Duodenal mucosa (tissue), 2 donors: ENCODE data around the gene SLC39A11.
"Not testable (repeated sequence)": the region's sequence is repeated elsewhere in the genome, so short reads cannot be mapped to it uniquely, and the experiment has no call there.

Source experiments
- H3K27ac ChIP-seq: one replicate; pipeline ENCODE4 v1.7.0; 2013; ENCODE audit warnings: low read depth, low read length
- H3K27me3 ChIP-seq, 2 donors: one replicate each; pipeline ENCODE4 v1.7.0; 2013; ENCODE audit warnings: low read length in 2 of 2, control low read depth in 1 of 2; ENCODE audit not compliant: insufficient read depth in 2 of 2, control insufficient read depth in 1 of 2
- H3K36me3 ChIP-seq, 2 donors: one replicate each; pipeline ENCODE4 v1.7.0; 2013; ENCODE audit warnings: low read length in 2 of 2, control low read depth in 1 of 2; ENCODE audit not compliant: insufficient read depth in 2 of 2, control insufficient read depth in 1 of 2
- H3K4me1 ChIP-seq, 2 donors: one replicate each; pipeline ENCODE4 v1.7.0; 2013; ENCODE audit warnings: low read length in 2 of 2, control low read depth in 1 of 2; ENCODE audit not compliant: insufficient read depth in 2 of 2, control insufficient read depth in 1 of 2
- H3K4me3 ChIP-seq, 2 donors: one replicate each; pipeline ENCODE4 v1.7.0; 2013; ENCODE audit warnings: low read length in 2 of 2, low read depth in 1 of 2
- H3K9ac ChIP-seq, 2 donors: one replicate each; pipeline ENCODE4 v1.7.0; 2013; ENCODE audit warnings: low read length in 2 of 2, low read depth in 1 of 2
- H3K9me3 ChIP-seq, 2 donors: one replicate each; pipeline ENCODE4 v1.7.0; 2013; ENCODE audit warnings: low read length in 2 of 2, control low read depth in 1 of 2; ENCODE audit not compliant: control insufficient read depth in 1 of 2

The SLC39A11 gene

DNA sequence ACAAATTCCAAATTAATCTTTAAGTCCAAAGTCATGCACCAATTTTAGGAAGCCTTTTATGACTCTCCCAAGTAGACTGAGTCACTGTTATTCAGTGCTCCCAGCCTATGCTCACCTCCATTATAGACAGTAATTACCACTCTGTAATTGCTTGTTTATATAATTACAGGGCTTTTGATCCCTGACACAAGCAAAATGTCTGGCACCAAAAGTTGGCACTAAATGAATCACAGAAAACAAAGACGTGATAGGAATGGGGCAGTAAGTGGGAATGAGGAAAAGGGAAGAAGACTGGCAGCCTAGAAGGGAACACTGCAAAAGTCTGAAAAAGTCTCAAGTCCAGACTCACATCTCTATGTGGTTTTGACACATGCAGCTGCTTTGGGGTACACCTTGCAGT, 94.1 kb downstream of the SLC39A11 start:
- no peak overlapping the region for H3K9ac ChIP-seq
- no peaks in the 10 kb centered on the region for H3K9me3 ChIP-seq
- H3K27ac ChIP-seq: no peak overlapping the region
- H3K4me3 ChIP-seq: no peak overlapping the region
- H3K27me3 ChIP-seq: no peaks in the 10 kb centered on the region
- H3K36me3 ChIP-seq: no peaks in the 10 kb centered on the region
- H3K4me1 ChIP-seq: no peaks in the 10 kb centered on the region

DNA sequence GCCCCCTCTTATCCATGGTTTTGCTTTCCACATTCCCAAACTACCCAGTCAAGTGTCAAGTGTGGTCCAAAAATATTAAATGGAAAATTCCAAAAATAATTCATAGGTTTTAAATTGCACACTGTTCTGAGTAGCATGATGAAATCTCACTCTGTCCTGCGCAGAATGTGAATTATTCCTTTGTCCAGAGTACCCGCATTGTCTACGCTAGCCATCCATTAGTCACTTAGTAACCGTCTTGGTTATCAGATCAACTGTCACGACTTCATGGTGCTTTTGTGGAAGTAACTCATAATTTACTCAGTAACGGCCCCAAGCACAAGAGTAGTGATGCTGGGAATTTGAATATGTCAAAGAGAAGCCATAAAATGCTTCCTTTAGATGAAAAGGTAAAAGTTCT, 94.9 kb downstream of the SLC39A11 start:
- H3K27me3 ChIP-seq: no peaks in the 10 kb centered on the region

DNA sequence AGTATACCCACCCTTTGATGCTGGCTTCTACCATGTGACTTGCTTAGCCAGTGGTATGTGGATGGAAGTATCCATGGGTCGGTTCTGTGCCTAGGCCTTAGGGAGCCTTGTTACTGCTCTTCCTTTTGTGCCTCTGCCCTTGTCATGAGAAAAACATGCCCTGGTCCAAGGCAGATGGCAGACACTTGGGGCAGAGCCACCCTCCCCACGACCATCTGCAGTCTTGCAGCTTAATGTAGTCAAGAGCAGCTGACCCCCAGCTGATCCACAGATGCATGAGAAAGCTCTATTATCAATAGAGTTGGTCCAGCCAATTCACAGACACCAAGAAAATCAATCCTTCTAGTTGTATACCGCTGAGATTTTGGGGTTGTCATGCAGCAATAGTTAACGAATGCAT, 95.7 kb downstream of the SLC39A11 start:
- H3K9me3 ChIP-seq: no peaks in the 10 kb centered on the region
- no peak overlapping the region for H3K9ac ChIP-seq
- H3K4me3 ChIP-seq: no peak overlapping the region
- H3K27ac ChIP-seq: no peak overlapping the region
- H3K27me3 ChIP-seq: no peaks in the 10 kb centered on the region
- H3K4me1 ChIP-seq: no peaks in the 10 kb centered on the region
- no peaks in the 10 kb centered on the region for H3K36me3 ChIP-seq

More for the DNA sequence above, 94.9 kb downstream of the SLC39A11 start:
- Histone ChIP-seq H3K4me1 (no peaks in the 10 kb centered on the region), H3K9ac (no peak overlapping the region), H3K9me3 (no peaks in the 10 kb centered on the region), H3K36me3 (no peaks in the 10 kb centered on the region), H3K4me3 (no peak overlapping the region), H3K27ac (no peak overlapping the region)

DNA sequence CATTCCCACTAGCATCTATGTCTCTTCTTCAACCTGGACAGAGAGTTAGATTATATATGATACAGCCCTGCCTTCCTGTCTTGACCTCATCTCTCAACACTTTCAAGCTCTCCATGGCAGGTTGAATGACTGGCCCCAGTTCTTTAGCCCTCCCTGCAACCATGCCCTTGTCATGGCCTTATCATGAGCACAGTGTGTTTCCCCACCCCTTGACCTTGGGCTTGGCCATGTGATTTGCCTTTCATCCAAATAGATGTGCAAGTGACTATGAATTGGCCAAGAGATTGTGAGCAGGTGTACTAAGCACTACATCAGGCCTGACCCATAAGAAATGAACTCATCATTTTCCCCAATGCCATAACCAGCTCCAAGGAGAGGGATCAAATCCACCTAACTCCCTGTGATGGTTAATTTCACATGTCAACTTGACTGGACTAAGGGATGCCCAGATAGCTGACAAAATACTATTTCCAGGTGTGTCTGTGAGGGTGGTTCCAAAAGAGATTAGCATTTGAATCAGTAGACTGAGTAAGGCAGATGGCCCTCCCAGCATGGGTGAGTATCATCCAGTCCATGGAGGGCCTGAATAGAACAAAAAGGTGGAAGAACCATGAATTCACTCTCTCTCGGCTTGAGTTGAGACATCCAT, 97.4 kb downstream of the SLC39A11 start:
- Histone ChIP-seq H3K27me3 (no peaks in the 10 kb centered on the region), H3K27ac (no peak overlapping the region), H3K9me3 (no peaks in the 10 kb centered on the region), H3K36me3 (no peaks in the 10 kb centered on the region), H3K4me3 (no peak overlapping the region), H3K9ac (no peak overlapping the region), H3K4me1 (no peaks in the 10 kb centered on the region)

DNA sequence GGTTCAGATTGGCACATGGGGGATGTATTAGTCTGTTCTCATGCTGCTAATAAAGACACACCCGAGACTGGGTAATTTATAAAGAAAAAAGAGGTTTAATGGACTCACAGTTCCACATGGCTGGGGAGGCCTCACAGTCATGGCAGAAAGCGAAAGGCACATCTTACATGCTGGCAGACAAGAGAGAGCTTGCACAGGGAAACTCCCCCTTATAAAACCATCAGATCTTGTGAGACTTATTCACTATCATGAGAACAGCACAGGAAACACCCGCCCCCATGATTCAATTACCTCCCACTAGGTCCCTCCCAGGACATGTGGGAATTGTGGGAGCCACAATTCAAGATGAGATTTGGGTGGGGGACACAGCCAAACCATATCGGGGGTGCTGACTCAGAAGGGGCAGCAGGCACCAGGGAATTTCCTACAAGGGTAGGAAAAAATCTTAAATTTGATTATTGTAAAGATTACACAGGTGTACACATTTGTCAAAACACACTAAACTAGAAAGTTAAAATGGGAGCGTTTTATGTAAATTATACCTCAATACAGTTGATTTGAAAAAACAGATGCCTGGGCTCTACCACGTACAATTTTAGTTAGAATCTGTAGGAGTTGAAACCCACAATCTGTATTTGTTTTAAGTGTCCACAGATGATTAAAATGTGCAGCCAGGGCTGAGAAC, 99.6 kb downstream of the SLC39A11 start:
- not testable (repeated sequence) for H3K9ac ChIP-seq, H3K9me3 ChIP-seq, H3K36me3 ChIP-seq, H3K27me3 ChIP-seq, H3K27ac ChIP-seq, H3K4me3 ChIP-seq, H3K4me1 ChIP-seq

DNA sequence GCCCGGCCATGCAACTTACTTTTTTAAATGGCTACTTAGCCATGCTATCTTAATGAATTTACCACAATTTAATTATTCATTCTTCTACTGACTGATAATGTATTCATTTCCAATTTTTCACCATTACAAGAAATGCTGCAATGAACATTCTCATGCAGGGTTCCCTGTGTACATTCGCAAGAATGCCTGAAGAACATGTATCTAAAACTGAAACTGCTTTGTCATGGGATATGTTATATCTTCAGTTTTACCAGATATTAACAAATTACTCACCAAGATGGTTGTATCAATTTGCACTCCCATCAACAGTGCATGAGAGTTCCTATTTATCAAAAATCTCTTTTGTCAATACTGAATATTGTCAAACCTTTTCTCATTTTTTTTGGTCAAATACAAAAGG, 100.8 kb downstream of the SLC39A11 start:
- H3K4me1 ChIP-seq: no peaks in the 10 kb centered on the region
- no peaks in the 10 kb centered on the region for H3K9me3 ChIP-seq
- no peak overlapping the region for H3K9ac ChIP-seq
- H3K4me3 ChIP-seq: no peak overlapping the region
- no peak overlapping the region for H3K27ac ChIP-seq
- no peaks in the 10 kb centered on the region for H3K36me3 ChIP-seq
- no peaks in the 10 kb centered on the region for H3K27me3 ChIP-seq

DNA sequence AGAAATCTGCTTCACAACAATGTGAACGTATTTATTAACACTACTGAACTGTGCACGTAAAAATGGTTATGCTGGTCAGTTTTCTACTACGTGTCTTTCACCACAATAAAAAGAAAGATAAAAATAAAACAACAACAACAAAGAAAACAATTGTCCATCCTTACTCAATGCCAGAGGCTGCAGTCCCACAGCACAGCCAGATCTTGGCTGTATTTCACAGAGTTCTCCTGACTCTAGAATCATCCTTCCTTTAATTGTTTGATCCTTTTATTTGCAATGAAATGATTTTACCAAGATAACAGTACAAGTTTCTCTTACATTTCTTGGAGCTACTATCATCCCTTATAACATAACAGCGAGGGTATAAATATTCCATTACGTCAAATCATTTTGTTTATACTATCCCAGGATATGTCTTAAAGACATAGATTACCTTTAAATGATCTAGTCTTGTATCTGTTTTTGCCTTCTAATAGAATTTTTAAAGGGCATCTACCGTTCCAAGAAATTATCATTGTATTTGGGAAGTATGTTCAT, 103.3 kb downstream of the SLC39A11 start:
- Histone ChIP-seq H3K4me3 (no peak overlapping the region), H3K4me1 (peaks cover 0 to 3% of the 10 kb centered on the region in 2 donors), H3K27ac (no peak overlapping the region), H3K27me3 (no peaks in the 10 kb centered on the region), H3K9me3 (no peaks in the 10 kb centered on the region), H3K36me3 (no peaks in the 10 kb centered on the region), H3K9ac (no peak overlapping the region)

DNA sequence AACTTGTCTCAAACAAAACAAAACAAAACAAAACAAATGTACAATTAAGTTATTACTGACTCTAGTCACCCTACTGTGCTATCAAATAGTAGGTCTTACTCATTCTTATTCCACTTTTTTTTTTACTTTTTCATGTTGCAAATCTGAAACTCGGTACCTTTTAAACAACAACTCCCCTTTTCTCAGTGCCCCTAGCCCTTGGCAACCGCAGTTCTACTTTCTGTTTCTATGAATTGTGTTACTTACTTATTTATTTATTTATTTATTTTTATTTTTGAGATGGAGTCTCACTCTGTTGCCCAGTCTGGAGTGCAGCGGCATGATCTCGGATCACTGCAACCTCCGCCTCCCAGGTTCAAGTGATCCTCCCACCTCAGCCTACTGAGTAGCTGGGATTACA, 104.0 kb downstream of the SLC39A11 start:
- H3K27me3 ChIP-seq: no peaks in the 10 kb centered on the region
- peaks cover 0 to 3% of the 10 kb centered on the region in 2 donors for H3K4me1 ChIP-seq
- H3K27ac ChIP-seq: no peak overlapping the region
- H3K9me3 ChIP-seq: no peaks in the 10 kb centered on the region
- no peak overlapping the region for H3K9ac ChIP-seq
- no peak overlapping the region for H3K4me3 ChIP-seq
- H3K36me3 ChIP-seq: no peaks in the 10 kb centered on the region

DNA sequence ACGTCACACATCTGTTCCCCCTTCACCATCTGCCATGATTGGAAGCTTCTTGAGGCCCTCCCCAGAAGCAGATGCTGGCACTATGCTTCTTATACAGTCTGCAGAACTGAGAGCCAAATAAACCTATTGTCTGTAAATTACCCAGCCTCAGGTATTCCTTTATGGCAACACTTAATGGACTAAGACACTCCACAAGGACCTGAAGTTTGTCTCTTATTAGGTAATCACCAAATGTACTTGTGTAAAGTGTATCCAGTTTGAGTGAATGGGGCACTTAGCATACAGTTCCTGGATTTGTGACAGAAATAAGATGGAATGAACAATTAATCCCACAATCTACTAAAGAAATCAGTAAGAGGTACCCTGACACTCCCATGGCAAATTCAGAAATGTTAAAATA, 105.3 kb downstream of the SLC39A11 start:
- H3K4me3 ChIP-seq: no peak overlapping the region
- H3K27ac ChIP-seq: no peak overlapping the region

DNA sequence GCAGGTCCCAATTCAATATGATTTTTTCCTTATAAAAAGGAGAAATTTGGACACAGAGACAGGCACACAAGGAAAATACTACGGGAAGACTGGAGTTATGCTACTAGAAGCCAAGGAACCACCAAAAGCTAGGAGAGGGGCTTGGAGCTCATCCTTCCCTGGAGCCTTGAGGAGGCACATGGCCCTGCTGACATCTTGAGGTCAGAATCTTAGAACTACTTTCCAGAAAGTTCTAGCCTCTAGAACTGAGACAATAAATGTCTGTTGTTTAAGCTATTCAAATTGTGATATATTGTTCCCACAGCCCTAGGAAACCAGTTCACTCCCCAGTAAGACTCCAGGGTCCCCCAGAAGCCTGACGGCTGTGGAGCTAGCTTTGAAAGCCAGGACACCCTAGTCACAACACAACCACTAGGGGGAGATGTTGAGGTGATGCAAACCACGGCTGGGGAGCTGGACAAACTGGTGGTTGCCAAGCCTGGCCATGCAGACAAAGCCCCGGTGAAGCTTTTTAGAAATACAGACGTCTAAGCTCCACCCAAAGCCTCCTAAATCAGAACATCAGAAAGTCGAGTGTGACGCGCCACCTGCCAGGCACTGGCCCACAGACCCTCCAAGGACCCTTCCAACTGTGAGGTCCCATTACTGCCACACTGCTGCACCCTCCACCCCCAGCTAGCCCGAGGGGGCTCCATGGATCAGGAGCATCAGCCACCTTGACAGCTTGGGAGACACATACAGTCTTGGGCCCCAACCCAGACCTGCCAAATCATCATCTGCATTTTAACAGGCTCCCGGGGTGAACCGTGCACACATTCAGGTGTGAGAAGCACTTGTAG, 106.4 kb downstream of the SLC39A11 start:
- Histone ChIP-seq H3K36me3 (no peaks in the 10 kb centered on the region), H3K4me1 (peaks cover 0 to 3% of the 10 kb centered on the region in 2 donors), H3K4me3 (no peak overlapping the region), H3K9me3 (no peaks in the 10 kb centered on the region), H3K27ac (no peak overlapping the region), H3K9ac (no peak overlapping the region), H3K27me3 (no peaks in the 10 kb centered on the region)

More for the DNA sequence above, 105.3 kb downstream of the SLC39A11 start:
- Histone ChIP-seq H3K27me3 (no peaks in the 10 kb centered on the region), H3K9ac (no peak overlapping the region), H3K9me3 (no peaks in the 10 kb centered on the region), H3K36me3 (no peaks in the 10 kb centered on the region), H3K4me1 (peaks cover 0 to 3% of the 10 kb centered on the region in 2 donors)
